Ascending aorta (tissue), 2 donors: ENCODE data around the gene NEURL1. TPM values are rescaled to one million over a fixed set of nuclear protein-coding genes. Genes with fewer than 3 reads are reported as not detected.

Experiments
- DNase-seq, 2 donors: peaks; one replicate each; pipeline ENCODE4 v3.0.0-alpha.2; 2019; ENCODE audit warnings: low spot score in 2 of 2
- H3K27ac ChIP-seq, 2 donors: fragments of 200-600 bp; sonication (generic); one replicate each; pipeline ENCODE4 v1.5.1; 2016 to 2017; ENCODE audit warnings: mild to moderate bottlenecking in 1 of 2
- H3K27me3 ChIP-seq: fragments of 200-600 bp; sonication (generic); one replicate; pipeline ENCODE4 v1.5.1; 2017
- H3K36me3 ChIP-seq, 2 donors: fragments of 200-600 bp; sonication (generic); one replicate each; pipeline ENCODE4 v1.5.1; 2016
- H3K4me1 ChIP-seq, 2 donors: fragments of 200-600 bp; sonication (generic); one replicate each; pipeline ENCODE4 v1.5.1; 2016 to 2017; ENCODE audit warnings: mild to moderate bottlenecking in 1 of 2
- H3K4me3 ChIP-seq, 2 donors: fragments of 200-600 bp; sonication (generic); one replicate each; pipeline ENCODE4 v1.5.1; 2016 to 2017; ENCODE audit warnings: mild to moderate bottlenecking in 1 of 2
- H3K9me3 ChIP-seq, 2 donors: fragments of 200-600 bp; sonication (generic); one replicate each; pipeline ENCODE4 v1.5.1; 2016
- CTCF ChIP-seq, 3 experiments: fragments of 200-600 bp in 2 of 3; fragments of 450-650 bp in 1 of 3; sonication (generic) in 2 of 3; IDR thresholded peaks; one replicate each; pipeline ENCODE4 v1.5.1; 2016 to 2019; ENCODE audit warnings: antibody characterized with exemption in 3 of 3, mild to moderate bottlenecking in 1 of 3, moderate library complexity in 1 of 3
- intact Hi-C: fragments of 100-400 bp; cut with DNase I; formaldehyde crosslinking; loops from one replicate; pipeline ENCODE4 v1.15.1; 2023
- total RNA-seq: library from RNA; depleted of rRNA; stranded (reverse); fragments of >200 nt; gene quantifications from one replicate; pipeline ENCODE4 v1.1.0, GENCODE V29; 2016

Gene NEURL1
- total RNA-seq, 1 donor from 2014 or later, result not detected

- Histone ChIP-seq H3K9me3 (peaks cover 0 to 4% of the 10 kb centered on the region in 2 donors), H3K36me3 (peaks cover 0 to 4% of the 10 kb centered on the region in 2 donors), H3K27me3 (no peaks in the 10 kb centered on the region), H3K4me1 (peaks cover 0 to 3% of the 10 kb centered on the region in 2 donors), H3K4me3 (no peak overlapping the region), H3K27ac (no peak overlapping the region)
- TF ChIP-seq CTCF (IDR thresholded peaks at IDR 0.05), result peak in 2 of 3 experiments; percentile 41 to 47
- no peak for DNase-seq
- intact Hi-C loops, result no loop called here
Measured at GRCh38 chr10:103592186-103593021, 98.9 kb downstream of the NEURL1 start.

- H3K4me1 ChIP-seq, result peaks cover 0 to 3% of the 10 kb centered on the region in 2 donors
- no peaks in the 10 kb centered on the region for H3K27me3 ChIP-seq
- DNase-seq, result no peak
- no peak overlapping the region for H3K4me3 ChIP-seq
- intact Hi-C loops, result no loop called here
- no peaks in the 10 kb centered on the region for H3K9me3 ChIP-seq
- TF ChIP-seq CTCF (IDR thresholded peaks at IDR 0.05), result no peak
- H3K27ac ChIP-seq, result no peak overlapping the region
- H3K36me3 ChIP-seq, result peaks cover 0 to 4% of the 10 kb centered on the region in 2 donors
Measured at GRCh38 chr10:103593022-103593570, 99.6 kb downstream of the NEURL1 start.

GRCh38 chr10:103595933-103596726 is 102.6 kb downstream of the NEURL1 start:
- no peak overlapping the region for H3K4me3 ChIP-seq
- no peak overlapping the region for H3K27ac ChIP-seq
- intact Hi-C loops, result no loop called here
- H3K27me3 ChIP-seq, result no peaks in the 10 kb centered on the region
- peaks cover 0 to 10% of the 10 kb centered on the region in 2 donors for H3K4me1 ChIP-seq
- no peak for DNase-seq
- no peak for TF ChIP-seq CTCF (IDR thresholded peaks at IDR 0.05)
- H3K9me3 ChIP-seq, result no peaks in the 10 kb centered on the region
- H3K36me3 ChIP-seq, result no peaks in the 10 kb centered on the region

GRCh38 chr10:103597003-103597402 is 103.5 kb downstream of the NEURL1 start:
- DNase-seq, result no peak
- H3K4me1 ChIP-seq, result peaks cover 0 to 11% of the 10 kb centered on the region in 2 donors
- H3K27ac ChIP-seq, result no peak overlapping the region
- TF ChIP-seq CTCF (IDR thresholded peaks at IDR 0.05), result no peak
- H3K36me3 ChIP-seq, result peaks cover 0 to 2% of the 10 kb centered on the region in 2 donors
- no peaks in the 10 kb centered on the region for H3K27me3 ChIP-seq
- intact Hi-C loops, result no loop called here
- no peak overlapping the region for H3K4me3 ChIP-seq
- no peaks in the 10 kb centered on the region for H3K9me3 ChIP-seq

- peak; percentile 53 to 71 (median 63) for TF ChIP-seq CTCF (IDR thresholded peaks at IDR 0.05)
- no peaks in the 10 kb centered on the region for H3K27me3 ChIP-seq
- H3K36me3 ChIP-seq, result peaks cover 12 to 16% of the 10 kb centered on the region in 2 donors
- H3K4me1 ChIP-seq, result peaks cover 0 to 11% of the 10 kb centered on the region in 2 donors
- H3K4me3 ChIP-seq, result no peak overlapping the region
- no peak overlapping the region for H3K27ac ChIP-seq
- no peaks in the 10 kb centered on the region for H3K9me3 ChIP-seq
- no peak for DNase-seq
- intact Hi-C loops, result loop anchor here (1.0 kb wide), 1 partner anchor 88 kb away; no protein-coding TSS in a partner anchor
Measured at GRCh38 chr10:103598654-103599115, 105.2 kb downstream of the NEURL1 start.
